IMR-90 (cell line): ENCODE results near the gene RASSF7. TPM values are rescaled to one million over a fixed set of nuclear protein-coding genes. Genes with fewer than 3 reads are reported as not detected.

Source experiments
- ATAC-seq: fragments of 200-7000 bp; cut with Tn5 transposase; 2 replicates; pipeline ENCODE4 v1.9.1; 2020; ENCODE audit warnings: low read depth, mild to moderate bottlenecking, moderate library complexity
- BruUV-seq: library from RNA; stranded (reverse); fragments of 400-500 nt; replicated peaks from 2 replicates; lab custom pipeline; 2021; lab: Mats Ljungman, UMichigan
- CTCF ChIA-PET: fragments of 300-600 bp; formaldehyde crosslinking; extraction: SDS; loops from one replicate; lab custom pipeline; 2021; ENCODE audit warnings: antibody characterized with exemption; lab: Yijun Ruan, JAX
- POLR2A ChIA-PET: fragments of 300-600 bp; sonication (Branson Sonifier 250); formaldehyde crosslinking; loops from one replicate; lab custom pipeline; 2022; ENCODE audit warnings: antibody characterized with exemption; ENCODE audit not compliant: unreplicated experiment; lab: Charles Lee
- DNase-seq: peaks from one replicate; pipeline ENCODE4 v3.0.0; 2013
- H2AFZ ChIP-seq: replicated peaks from 2 replicates; pipeline ENCODE3; 2013; ENCODE audit warnings: low read length, mild to moderate bottlenecking; ENCODE audit not compliant: poor library complexity
- H2AK5ac ChIP-seq: 2 replicates; pipeline ENCODE4 v1.6.1; 2013; ENCODE audit warnings: low read depth, low read length, inconsistent platforms
- H2AK9ac ChIP-seq: replicated peaks from 2 replicates; pipeline ENCODE3; 2013; ENCODE audit warnings: mild to moderate bottlenecking, low read depth, low read length, moderate library complexity; ENCODE audit not compliant: poor library complexity
- H2BK120ac ChIP-seq: 2 replicates; pipeline ENCODE4 v1.6.1; 2013; ENCODE audit warnings: low read depth, low read length, inconsistent platforms
- H2BK15ac ChIP-seq: 3 replicates; pipeline ENCODE4 v1.6.1; 2013; ENCODE audit warnings: low read depth, low read length, inconsistent platforms
- H2BK20ac ChIP-seq: 2 replicates; pipeline ENCODE4 v1.6.1; 2013; ENCODE audit warnings: low read depth, mild to moderate bottlenecking, inconsistent platforms, low read length, moderate library complexity
- H2BK5ac ChIP-seq: 2 replicates; pipeline ENCODE4 v1.6.1; 2013; ENCODE audit warnings: mild to moderate bottlenecking, low read depth, low read length, inconsistent platforms; ENCODE audit not compliant: poor library complexity, severe bottlenecking
- H3K14ac ChIP-seq: replicated peaks from 2 replicates; pipeline ENCODE4 v1.6.1; 2013; ENCODE audit warnings: low read depth, low read length, inconsistent platforms
- H3K18ac ChIP-seq: 2 replicates; pipeline ENCODE4 v1.6.1; 2013; ENCODE audit warnings: low read depth, low read length, control low read depth
- H3K23ac ChIP-seq: 2 replicates; pipeline ENCODE4 v1.6.1; 2013; ENCODE audit warnings: low read depth, low read length, inconsistent platforms
- H3K27ac ChIP-seq: 2 replicates; pipeline ENCODE4 v1.5.1; 2013; ENCODE audit warnings: mild to moderate bottlenecking, control low read depth, low read length; ENCODE audit not compliant: insufficient read depth
- H3K27me3 ChIP-seq: 2 replicates; pipeline ENCODE4 v1.6.1; 2013; ENCODE audit warnings: low read length; ENCODE audit not compliant: control insufficient read depth, insufficient read depth
- H3K36me3 ChIP-seq: 2 replicates; pipeline ENCODE4 v1.6.1; 2013; ENCODE audit warnings: low read length, mixed read lengths; ENCODE audit not compliant: control insufficient read depth, insufficient read depth
- H3K4ac ChIP-seq: 2 replicates; pipeline ENCODE4 v1.6.1; 2013; ENCODE audit warnings: low read depth, low read length, inconsistent platforms
- H3K4me1 ChIP-seq: 2 replicates; pipeline ENCODE4 v1.6.1; 2013; ENCODE audit warnings: low read length, mixed read lengths; ENCODE audit not compliant: control insufficient read depth, insufficient read depth
- H3K4me2 ChIP-seq: 2 replicates; pipeline ENCODE4 v1.6.1; 2013; ENCODE audit warnings: low read depth, mild to moderate bottlenecking, control low read depth, low read length, moderate library complexity
- H3K4me3 ChIP-seq: 2 replicates; pipeline ENCODE4 v1.5.1; 2013; ENCODE audit warnings: low read depth, mild to moderate bottlenecking, control low read depth, low read length, moderate library complexity; ENCODE audit not compliant: insufficient read depth
- H3K56ac ChIP-seq: 2 replicates; pipeline ENCODE4 v1.6.1; 2013; ENCODE audit warnings: low read length, inconsistent platforms; ENCODE audit not compliant: insufficient read depth; ENCODE audit errors: extremely low read depth
- H3K79me1 ChIP-seq, 2 experiments: 2 replicates each; pipeline ENCODE4 v1.6.1; 2013; ENCODE audit warnings: low read length in 2 of 2, inconsistent platforms in 1 of 2, low read depth in 1 of 2
- H3K9ac ChIP-seq: 2 replicates; pipeline ENCODE4 v1.6.1; 2013; ENCODE audit warnings: low read depth, low read length, control low read depth
- H3K9me1 ChIP-seq: 2 replicates; pipeline ENCODE4 v1.6.1; 2013; ENCODE audit warnings: low read length, inconsistent platforms; ENCODE audit not compliant: insufficient read depth
- H3K9me3 ChIP-seq: 2 replicates; pipeline ENCODE4 v1.6.1; 2013; ENCODE audit warnings: low read length; ENCODE audit not compliant: control insufficient read depth, insufficient read depth
- H4K20me1 ChIP-seq: 2 replicates; pipeline ENCODE4 v1.6.1; 2013; ENCODE audit warnings: low read length, inconsistent platforms; ENCODE audit not compliant: insufficient read depth
- H4K5ac ChIP-seq: 2 replicates; pipeline ENCODE4 v1.6.1; 2013; ENCODE audit warnings: mild to moderate bottlenecking, low read depth, low read length, control low read depth
- H4K8ac ChIP-seq, 2 experiments: 2 replicates each; pipeline ENCODE4 v1.6.1; 2013; ENCODE audit warnings: low read depth in 2 of 2, low read length in 2 of 2, control low read depth in 1 of 2, inconsistent platforms in 1 of 2
- H4K91ac ChIP-seq: 2 replicates; pipeline ENCODE4 v1.6.1; 2013; ENCODE audit warnings: low read depth, low read length, inconsistent platforms; ENCODE audit not compliant: insufficient read depth
- CEBPB ChIP-seq: IDR thresholded peaks from 2 replicates; pipeline ENCODE4 v1.6.1; 2012; ENCODE audit warnings: low read depth, low read length, improper control_type of control experiment
- ELK1 ChIP-seq: fragments of 150-350 bp; IDR thresholded peaks from 2 replicates; pipeline ENCODE4 v1.6.1; 2016; ENCODE audit warnings: low read depth, mild to moderate bottlenecking, low read length, moderate library complexity, borderline replicate concordance
- FOS ChIP-seq: fragments of 150-350 bp; IDR thresholded peaks from 2 replicates; pipeline ENCODE4 v1.6.1; 2016; ENCODE audit warnings: low read depth, low read length
- MAFK ChIP-seq: IDR thresholded peaks from 2 replicates; pipeline ENCODE4 v1.6.1; 2012; ENCODE audit warnings: low read depth, low read length, improper control_type of control experiment
- MAZ ChIP-seq: IDR thresholded peaks from 2 replicates; pipeline ENCODE4 v1.6.1; 2012; ENCODE audit warnings: low read depth, mild to moderate bottlenecking, low read length, improper control_type of control experiment, moderate library complexity, borderline replicate concordance
- NFE2L2 ChIP-seq: fragments of 150-350 bp; IDR thresholded peaks from 2 replicates; pipeline ENCODE4 v1.6.1; 2016; ENCODE audit warnings: low read depth, mild to moderate bottlenecking, low read length
- POLR2A ChIP-seq: IDR thresholded peaks from 2 replicates; pipeline ENCODE4 v1.6.1; 2012; ENCODE audit warnings: mild to moderate bottlenecking, low read depth, low read length
- RAD21 ChIP-seq: IDR thresholded peaks from 2 replicates; pipeline ENCODE4 v1.6.1; 2012; ENCODE audit warnings: low read length, improper control_type of control experiment
- RCOR1 ChIP-seq: IDR thresholded peaks from 2 replicates; pipeline ENCODE4 v1.6.1; 2012; ENCODE audit warnings: mild to moderate bottlenecking, low read length, improper control_type of control experiment; ENCODE audit not compliant: insufficient replicate concordance
- RFX5 ChIP-seq: IDR thresholded peaks from 2 replicates; pipeline ENCODE4 v1.8.0; 2012; ENCODE audit warnings: low read depth, mild to moderate bottlenecking, low read length, moderate library complexity
- SMC3 ChIP-seq: fragments of 150-350 bp; IDR thresholded peaks from 2 replicates; pipeline ENCODE4 v1.6.1; 2016; ENCODE audit warnings: low read depth, mild to moderate bottlenecking, antibody characterized with exemption, low read length, moderate library complexity
- WGBS, 2 experiments: methylation state at CpG; one replicate each; pipeline versions ENCODE4 v1.1.5 to v1.1.7; 2013; ENCODE audit warnings: missing lambda C conversion rate in 2 of 2; ENCODE audit not compliant: insufficient read length in 1 of 2; ENCODE audit errors: extremely low coverage in 2 of 2; 5-methylcytosine and 5-hydroxymethylcytosine counted together
- dilution Hi-C: fragments of 300-500 bp; cut with HindIII; formaldehyde crosslinking; loops from one replicate; pipeline ENCODE4 v1.14.3; 2018; ENCODE audit warnings: low sequenced_read_pairs; ENCODE audit not compliant: unreplicated experiment
- in situ Hi-C: fragments of 300-500 bp; cut with MboI; formaldehyde crosslinking; loops from 3 replicates; pipeline ENCODE4 v1.14.3; 2019; ENCODE audit warnings: low sequenced_read_pairs, inconsistent platforms, mixed read lengths
- intact Hi-C: fragments of 100-400 bp; cut with micrococcal nuclease; formaldehyde crosslinking; loops from 2 replicates; pipeline ENCODE4 v1.10.0; 2022
- polyA plus RNA-seq, 3 experiments: library from polyadenylated mRNA; depleted of rRNA; stranded (reverse); fragments of >200 nt; gene quantifications; 2 replicates each; pipeline ENCODE4 v1.2.3, GENCODE V29; 2012; ENCODE audit warnings: low replicate concordance in 1 of 3
- total RNA-seq: library from RNA; depleted of rRNA; stranded (reverse); fragments of >200 nt; gene quantifications from 2 replicates; pipeline ENCODE4 v1.2.3, GENCODE V29; 2012

RASSF7 gene
- total and polyA plus RNA-seq, 2 of the 4 experiments (the other 2 are of a cell fraction): 6.8 to 18.5 TPM

- DNase-seq (no peak), ATAC-seq (no peak)
- Histone ChIP-seq H4K91ac (no peak overlapping the region), H2BK15ac (no peak overlapping the region), H3K27me3 (no peaks in the 10 kb centered on the region), H3K56ac (no peak overlapping the region), H2AK9ac (no peak overlapping the region), H3K27ac (no peak overlapping the region), H3K4ac (no peak overlapping the region), H4K8ac (no peak overlapping the region), H2AK5ac (no peak overlapping the region), H3K36me3 (peaks cover 24% of the 10 kb centered on the region; the same call in 1 of the 2 replicates), H3K9ac (no peak overlapping the region), H3K4me1 (peaks cover 12% of the 10 kb centered on the region), H3K79me1 (peaks cover 3 to 24% of the 10 kb centered on the region in 2 experiments; a peak in 3 of 4 replicates), H3K4me2 (no peak overlapping the region), H4K5ac (no peak overlapping the region), H2AFZ (no peak overlapping the region), H2BK120ac (no peak overlapping the region), H2BK20ac (no peak overlapping the region), H3K18ac (no peak overlapping the region), H3K14ac (no peak overlapping the region), H3K9me1 (peaks cover 3% of the 10 kb centered on the region; the same call in 1 of the 2 replicates), H4K20me1 (peaks cover 24% of the 10 kb centered on the region), H3K4me3 (no peak overlapping the region), H3K23ac (no peak overlapping the region), H2BK5ac (no peak overlapping the region), H3K9me3 (no peaks in the 10 kb centered on the region)
- dilution Hi-C loops (no loop called here), in situ Hi-C loops (no loop called here), intact Hi-C loops (no loop called here)
- TF ChIP-seq NFE2L2 (no peak), RFX5 (no peak), RAD21 (no peak), MAZ (no peak), MAFK (no peak), FOS (no peak), POLR2A (no peak), CEBPB (no peak), SMC3 (no peak), ELK1 (no peak), RCOR1 (no peak)
- BruUV-seq: no TSS peak
- ChIA-PET CTCF (no interaction called here), POLR2A (no interaction called here)
- WGBS, 2 experiments: 92% methylated on average over 9 of the region's 23 CpGs; no CpG with 5 or more reads in 1 of the 2 experiments
Measured at GRCh38 chr11:532527-532985, 28.2 kb upstream of the RASSF7 start.
